Measurements from ENCODE around the gene USP10. TPM values are rescaled to one million over a fixed set of nuclear protein-coding genes. Genes with fewer than 3 reads are reported as not detected.
A peak's percentile ranks its signal among the peaks of the same experiment; 100 is the strongest.

The USP10 gene
- total and polyA plus RNA-seq, 9 donors = 30.6 to 73.4 (median 57.3) TPM

DNA sequence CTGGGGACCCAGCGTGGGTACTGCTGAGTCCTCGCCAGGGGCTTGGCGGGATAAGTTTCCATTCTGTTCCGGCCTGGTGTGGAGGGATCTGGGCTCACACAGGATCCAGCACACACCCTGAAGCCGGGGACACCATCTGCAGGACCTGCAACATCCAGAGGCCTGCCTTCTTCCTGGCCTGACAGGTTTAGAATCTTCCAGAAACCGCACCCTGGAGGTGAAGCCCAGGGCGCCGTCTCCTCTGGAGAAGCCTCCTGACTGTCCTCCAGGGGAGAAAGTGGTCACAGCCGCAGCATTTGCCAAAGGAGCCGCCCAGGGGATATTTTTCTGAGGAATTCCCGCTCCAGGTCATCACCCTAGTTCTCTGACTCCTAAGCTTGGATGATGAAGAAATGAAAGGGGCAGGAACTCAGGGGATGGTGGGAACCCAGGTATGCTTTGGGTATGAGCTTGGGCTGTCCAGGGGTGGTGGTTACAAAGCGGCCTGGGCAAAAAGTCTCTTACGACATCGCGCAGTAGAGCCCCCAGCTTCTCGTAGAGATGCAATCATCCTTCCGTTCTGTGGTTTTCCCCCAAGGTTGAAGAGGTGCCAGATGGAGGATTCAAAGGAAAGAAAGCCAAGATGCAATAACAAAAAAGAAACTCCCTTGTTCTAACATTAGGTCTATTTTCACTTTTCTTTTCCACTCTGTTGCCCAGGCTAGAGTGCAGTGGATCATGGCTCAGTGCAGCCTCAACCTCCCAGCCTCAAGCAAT lies 110.9 kb downstream of the USP10 start:
- no peaks in the 10 kb centered on the region for H3K9me3 ChIP-seq (replicated peaks; ENCODE audit: control insufficient read depth, low read depth, low read length)
- peaks cover 20% of the 10 kb centered on the region for H3K4me1 ChIP-seq (ENCODE audit: control insufficient read depth, insufficient read depth, low read length)
- H3K27ac ChIP-seq (ENCODE audit: low read length) = no peak overlapping the region
- H3K4me3 ChIP-seq (ENCODE audit: low read length) = no peak overlapping the region
- no peaks in the 10 kb centered on the region for H3K36me3 ChIP-seq (ENCODE audit: control insufficient read depth, insufficient read depth, low read length)
- 66% methylated on average over 13 of the region's 17 CpGs for WGBS (ENCODE audit: insufficient coverage)
- H3K27me3 ChIP-seq (ENCODE audit: control insufficient read depth, insufficient read depth, low read length) = peaks cover 26% of the 10 kb centered on the region
- DNase-seq = peak; percentile 79

DNA sequence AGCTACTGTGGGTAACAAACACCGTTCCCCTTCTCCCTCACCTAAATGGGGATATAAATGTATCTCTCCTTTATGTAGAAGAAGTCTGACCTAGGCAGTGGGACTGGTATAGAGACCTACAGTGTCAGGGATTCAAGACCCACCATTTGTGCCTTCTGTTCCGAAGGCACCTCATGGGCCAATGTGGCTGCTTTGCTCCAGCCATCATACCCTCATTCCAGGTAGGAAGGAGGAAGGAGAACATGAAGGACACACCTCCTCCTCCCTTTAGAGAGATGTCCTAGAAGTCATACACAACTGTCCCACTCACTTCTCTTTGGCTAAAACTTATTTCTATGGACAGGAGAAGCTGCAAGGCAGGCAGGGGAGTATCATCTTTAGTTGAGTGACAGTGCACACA lies 111.7 kb downstream of the USP10 start:
- Histone ChIP-seq H3K4me3 (ENCODE audit: low read length) (no peak overlapping the region), H3K4me1 (ENCODE audit: control insufficient read depth, insufficient read depth, low read length) (peaks cover 18% of the 10 kb centered on the region), H3K27me3 (ENCODE audit: control insufficient read depth, insufficient read depth, low read length) (peaks cover 26% of the 10 kb centered on the region), H3K9me3 (replicated peaks; ENCODE audit: control insufficient read depth, low read depth, low read length) (no peaks in the 10 kb centered on the region), H3K36me3 (ENCODE audit: control insufficient read depth, insufficient read depth, low read length) (no peaks in the 10 kb centered on the region), H3K27ac (ENCODE audit: low read length) (no peak overlapping the region)
- no peak for DNase-seq
- WGBS (ENCODE audit: insufficient coverage) = no CpG with 5 or more reads among the region's 2 CpGs

DNA sequence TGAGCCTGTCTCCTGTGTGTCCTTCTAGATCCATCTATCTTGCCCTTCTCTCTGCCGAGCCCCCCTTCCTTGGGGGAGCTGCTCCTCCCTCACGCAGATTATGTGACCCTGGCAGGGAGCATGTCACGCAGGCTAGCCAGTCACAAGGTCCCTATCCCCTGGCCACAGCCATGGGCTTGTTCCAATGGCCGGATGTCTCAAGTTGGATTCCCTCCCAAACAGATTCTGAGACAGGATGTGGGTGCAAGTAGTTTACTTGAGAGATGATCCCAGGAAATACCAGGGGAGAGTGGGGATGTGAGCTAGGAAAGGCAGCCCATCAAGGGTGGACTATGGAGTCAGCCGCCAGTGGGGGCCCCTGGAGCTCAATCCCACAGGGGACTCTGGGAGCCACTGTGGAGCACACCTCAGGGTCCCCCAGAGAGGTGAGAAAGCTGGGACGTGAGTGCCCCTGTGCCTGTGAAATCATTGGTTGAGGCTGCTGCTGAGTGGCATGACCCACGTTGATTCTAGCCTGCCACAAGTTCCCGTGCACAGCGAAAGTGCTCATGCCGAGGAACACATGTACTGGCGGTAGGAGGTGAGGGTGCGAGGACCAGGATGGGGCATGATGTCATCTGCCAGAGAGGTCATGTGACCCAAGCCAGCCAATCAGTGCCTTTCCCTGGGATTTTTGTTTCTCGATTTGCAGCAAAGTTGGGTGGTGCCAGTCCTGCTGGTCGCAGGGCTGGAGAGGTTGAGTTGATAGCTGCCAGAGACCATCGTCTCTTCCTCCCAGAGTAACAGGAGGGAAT lies 113.5 kb downstream of the USP10 start:
- 78% methylated on average over 12 of the region's 15 CpGs for WGBS (ENCODE audit: insufficient coverage)
- H3K27ac ChIP-seq (ENCODE audit: low read length) = no peak overlapping the region
- no peak overlapping the region for H3K4me3 ChIP-seq (ENCODE audit: low read length)
- H3K4me1 ChIP-seq (ENCODE audit: control insufficient read depth, insufficient read depth, low read length) = peaks cover 14% of the 10 kb centered on the region
- peaks cover 27% of the 10 kb centered on the region for H3K27me3 ChIP-seq (ENCODE audit: control insufficient read depth, insufficient read depth, low read length)
- DNase-seq = no peak
- no peaks in the 10 kb centered on the region for H3K9me3 ChIP-seq (replicated peaks; ENCODE audit: control insufficient read depth, low read depth, low read length)
- H3K36me3 ChIP-seq (ENCODE audit: control insufficient read depth, insufficient read depth, low read length) = no peaks in the 10 kb centered on the region

DNA sequence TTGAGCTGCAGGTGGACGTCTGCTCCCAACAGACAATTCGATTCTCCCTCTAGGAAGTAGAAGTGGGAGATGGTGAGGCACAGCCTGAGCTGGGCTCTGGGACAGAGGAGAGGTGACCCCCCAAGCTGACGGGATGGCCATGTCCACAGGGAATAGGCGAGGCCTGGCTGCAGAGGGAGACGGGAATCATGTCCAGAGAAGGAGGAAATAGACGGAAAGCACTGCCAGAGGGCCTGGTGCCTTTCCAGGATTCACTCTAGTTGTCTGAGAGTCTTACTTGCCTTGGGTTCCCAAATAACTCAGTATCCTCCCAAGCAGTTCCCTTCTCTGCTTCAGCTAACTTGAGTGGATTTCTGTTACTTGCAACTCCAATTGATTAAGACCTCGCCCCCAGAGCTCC lies 115.7 kb downstream of the USP10 start:
- H3K36me3 ChIP-seq (ENCODE audit: control insufficient read depth, insufficient read depth, low read length) = no peaks in the 10 kb centered on the region
- DNase-seq = peak; percentile 55
- peaks cover 43% of the 10 kb centered on the region for H3K27me3 ChIP-seq (ENCODE audit: control insufficient read depth, insufficient read depth, low read length)
- peaks cover 27% of the 10 kb centered on the region for H3K4me1 ChIP-seq (ENCODE audit: control insufficient read depth, insufficient read depth, low read length)
- H3K4me3 ChIP-seq (ENCODE audit: low read length) = no peak overlapping the region
- 38% methylated on average over 4 of the region's 7 CpGs for WGBS (ENCODE audit: insufficient coverage)
- no peak overlapping the region for H3K27ac ChIP-seq (ENCODE audit: low read length)
- H3K9me3 ChIP-seq (replicated peaks; ENCODE audit: control insufficient read depth, low read depth, low read length) = no peaks in the 10 kb centered on the region

DNA sequence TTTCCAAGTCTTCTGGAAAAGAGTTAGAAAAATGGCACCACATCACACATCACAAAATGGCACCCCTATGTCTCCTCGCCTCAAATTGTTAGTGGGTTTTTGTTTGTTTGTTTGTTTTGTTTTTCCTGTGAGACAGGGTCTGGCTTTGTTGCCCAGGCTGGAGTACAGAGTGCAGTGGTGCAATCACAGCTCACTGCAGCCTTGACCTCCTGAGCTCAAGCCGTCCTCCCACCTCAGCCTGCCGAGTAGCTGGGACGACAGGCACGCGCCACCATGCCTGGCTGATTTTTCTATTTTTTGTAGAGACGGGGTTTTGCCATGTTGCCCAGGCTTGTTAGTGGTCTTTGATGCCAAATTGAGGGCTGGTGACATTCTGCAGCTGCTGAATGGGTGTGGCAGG lies 116.2 kb downstream of the USP10 start:
- Histone ChIP-seq H3K4me1 (ENCODE audit: control insufficient read depth, insufficient read depth, low read length) (peaks cover 29% of the 10 kb centered on the region), H3K36me3 (ENCODE audit: control insufficient read depth, insufficient read depth, low read length) (no peaks in the 10 kb centered on the region), H3K27me3 (ENCODE audit: control insufficient read depth, insufficient read depth, low read length) (peaks cover 45% of the 10 kb centered on the region), H3K4me3 (ENCODE audit: low read length) (no peak overlapping the region), H3K9me3 (replicated peaks; ENCODE audit: control insufficient read depth, low read depth, low read length) (no peaks in the 10 kb centered on the region), H3K27ac (ENCODE audit: low read length) (no peak overlapping the region)
- WGBS (ENCODE audit: insufficient coverage) = 97% methylated on average over 5 of the region's 7 CpGs
- DNase-seq = no peak

DNA sequence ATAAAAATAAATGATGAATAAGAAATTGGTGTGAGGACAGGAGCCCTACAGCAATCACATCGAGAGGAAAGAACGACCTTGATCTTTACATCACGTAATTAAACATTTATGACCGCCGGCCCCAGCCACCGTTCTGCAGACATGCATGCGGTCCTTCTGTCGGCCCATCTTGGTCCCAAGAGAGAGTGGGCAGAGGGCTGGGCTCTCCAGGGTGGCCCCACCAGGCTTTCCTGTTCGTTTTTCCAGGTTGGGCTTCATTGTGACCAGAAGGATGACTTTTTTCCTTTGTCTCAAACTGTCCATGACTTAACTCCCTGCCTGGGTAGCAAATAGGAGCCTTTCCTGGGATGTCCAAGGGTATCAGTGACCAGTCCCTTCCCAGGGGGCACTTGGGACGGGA lies 116.7 kb downstream of the USP10 start:
- peaks cover 49% of the 10 kb centered on the region for H3K27me3 ChIP-seq (ENCODE audit: control insufficient read depth, insufficient read depth, low read length)
- 63% methylated on average over 9 of the region's 10 CpGs for WGBS (ENCODE audit: insufficient coverage)
- no peak overlapping the region for H3K27ac ChIP-seq (ENCODE audit: low read length)
- DNase-seq = no peak
- H3K36me3 ChIP-seq (ENCODE audit: control insufficient read depth, insufficient read depth, low read length) = no peaks in the 10 kb centered on the region
- no peak overlapping the region for H3K4me3 ChIP-seq (ENCODE audit: low read length)
- no peaks in the 10 kb centered on the region for H3K9me3 ChIP-seq (replicated peaks; ENCODE audit: control insufficient read depth, low read depth, low read length)
- peaks cover 30% of the 10 kb centered on the region for H3K4me1 ChIP-seq (ENCODE audit: control insufficient read depth, insufficient read depth, low read length)

DNA sequence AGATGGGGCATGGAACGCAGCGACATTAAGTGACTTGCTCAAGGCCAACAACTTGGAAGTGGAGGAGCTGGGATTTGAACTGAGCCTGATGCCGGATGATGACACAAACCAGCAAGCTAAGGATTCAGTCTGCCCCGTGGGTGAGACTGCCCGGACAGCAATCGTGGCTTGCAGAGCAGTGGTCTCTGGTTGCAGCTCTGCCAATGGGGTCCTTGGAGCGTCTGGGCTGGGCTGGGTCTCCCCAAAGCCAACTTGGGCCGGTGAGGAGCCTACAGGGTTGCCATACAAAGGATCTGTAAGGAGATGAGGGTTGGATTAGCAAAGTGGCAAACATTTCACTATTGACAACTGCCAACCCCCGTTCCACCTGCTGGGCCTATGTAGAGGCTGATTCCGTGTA lies 117.4 kb downstream of the USP10 start:
- H3K27me3 ChIP-seq (ENCODE audit: control insufficient read depth, insufficient read depth, low read length) = peaks cover 49% of the 10 kb centered on the region
- H3K27ac ChIP-seq (ENCODE audit: low read length) = no peak overlapping the region
- no peak overlapping the region for H3K4me3 ChIP-seq (ENCODE audit: low read length)
- H3K36me3 ChIP-seq (ENCODE audit: control insufficient read depth, insufficient read depth, low read length) = no peaks in the 10 kb centered on the region
- no peaks in the 10 kb centered on the region for H3K9me3 ChIP-seq (replicated peaks; ENCODE audit: control insufficient read depth, low read depth, low read length)
- no peak for DNase-seq
- 83% methylated on average over 5 of the region's 10 CpGs for WGBS (ENCODE audit: insufficient coverage)
- peaks cover 30% of the 10 kb centered on the region for H3K4me1 ChIP-seq (ENCODE audit: control insufficient read depth, insufficient read depth, low read length)

DNA sequence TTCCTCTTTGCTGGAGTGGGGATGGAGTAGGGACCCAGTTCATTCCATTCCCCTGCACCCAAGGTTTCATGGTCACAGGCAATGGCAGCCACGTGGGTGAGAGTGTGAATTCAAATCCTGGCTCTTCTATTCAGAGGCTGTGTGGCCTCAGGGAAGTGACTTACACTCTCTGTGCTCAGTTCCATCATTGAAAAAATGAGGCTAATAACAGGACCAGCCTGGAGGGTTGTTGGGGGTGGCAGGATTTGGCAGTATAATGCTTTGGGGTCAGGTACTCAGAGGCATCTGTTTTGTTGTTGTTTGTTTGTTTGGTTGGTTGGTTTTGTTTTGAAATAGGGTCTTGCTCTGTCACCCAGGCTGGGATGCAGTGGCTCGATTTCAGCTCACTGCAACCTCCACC lies 117.8 kb downstream of the USP10 start:
- Histone ChIP-seq H3K27me3 (ENCODE audit: control insufficient read depth, insufficient read depth, low read length) (peaks cover 47% of the 10 kb centered on the region), H3K36me3 (ENCODE audit: control insufficient read depth, insufficient read depth, low read length) (no peaks in the 10 kb centered on the region), H3K9me3 (replicated peaks; ENCODE audit: control insufficient read depth, low read depth, low read length) (no peaks in the 10 kb centered on the region), H3K4me3 (ENCODE audit: low read length) (no peak overlapping the region), H3K4me1 (ENCODE audit: control insufficient read depth, insufficient read depth, low read length) (peaks cover 30% of the 10 kb centered on the region), H3K27ac (ENCODE audit: low read length) (no peak overlapping the region)
- DNase-seq = no peak
- 69% methylated on average over 2 of the region's 2 CpGs for WGBS (ENCODE audit: insufficient coverage)

DNA sequence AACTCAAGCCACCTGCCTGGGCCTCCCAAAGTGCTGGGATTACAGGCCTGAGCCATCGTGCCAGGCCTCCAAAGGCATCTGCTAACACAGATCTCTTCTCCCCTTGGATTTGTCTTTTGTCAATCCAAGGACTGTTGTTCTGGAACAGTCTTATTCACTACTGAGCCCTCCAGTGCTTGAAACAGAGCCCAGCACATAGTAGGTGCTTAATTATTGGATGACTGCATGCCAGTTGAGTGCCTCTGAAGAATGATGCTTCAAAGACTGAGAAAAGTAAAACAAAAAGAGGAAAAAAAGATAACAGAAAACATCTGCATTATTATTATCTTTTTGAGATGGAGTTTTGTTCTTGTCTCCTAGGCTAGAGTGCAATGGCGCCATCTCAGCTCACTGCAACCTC lies 118.3 kb downstream of the USP10 start:
- DNase-seq = no peak
- Histone ChIP-seq H3K9me3 (replicated peaks; ENCODE audit: control insufficient read depth, low read depth, low read length) (no peaks in the 10 kb centered on the region), H3K4me1 (ENCODE audit: control insufficient read depth, insufficient read depth, low read length) (peaks cover 30% of the 10 kb centered on the region), H3K36me3 (ENCODE audit: control insufficient read depth, insufficient read depth, low read length) (no peaks in the 10 kb centered on the region), H3K27me3 (ENCODE audit: control insufficient read depth, insufficient read depth, low read length) (peaks cover 42% of the 10 kb centered on the region), H3K4me3 (ENCODE audit: low read length) (no peak overlapping the region), H3K27ac (ENCODE audit: low read length) (no peak overlapping the region)
- WGBS (ENCODE audit: insufficient coverage) = 71% methylated on average over 1 of the region's 2 CpGs

DNA sequence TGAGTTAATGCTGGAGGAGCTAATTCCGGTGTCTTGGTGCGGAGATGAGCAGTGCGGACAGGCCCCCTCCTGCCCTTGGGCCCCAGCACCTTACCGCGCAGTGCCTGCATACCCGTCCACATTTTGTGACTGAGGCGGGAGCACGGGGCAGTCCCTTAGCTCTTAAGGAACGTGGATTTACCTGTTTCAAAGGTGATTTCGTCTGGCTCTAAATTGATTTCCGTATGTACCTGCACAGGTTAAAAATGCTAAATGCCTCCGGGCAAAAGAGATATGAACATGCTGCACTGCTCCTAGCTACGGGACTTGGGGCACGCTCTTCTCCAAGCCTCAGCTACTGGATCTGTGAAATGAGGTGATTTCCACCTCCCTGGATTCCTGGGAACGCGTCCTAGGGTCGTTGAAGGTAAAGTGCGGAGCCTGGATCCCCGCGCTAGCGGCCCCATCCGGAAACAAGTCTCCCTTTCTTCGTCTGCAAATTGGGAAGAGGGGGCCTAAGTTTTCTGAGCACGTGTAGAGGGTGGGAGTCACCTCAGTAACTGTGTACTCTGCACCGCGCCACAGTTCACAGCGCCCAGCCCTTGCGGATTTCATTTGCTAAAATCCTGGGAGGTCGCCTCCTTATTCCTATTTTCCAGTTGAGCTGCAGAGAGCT lies 119.3 kb downstream of the USP10 start:
- WGBS (ENCODE audit: insufficient coverage) = 71% methylated on average over 19 of the region's 29 CpGs
- H3K4me1 ChIP-seq (ENCODE audit: control insufficient read depth, insufficient read depth, low read length) = peaks cover 30% of the 10 kb centered on the region
- H3K36me3 ChIP-seq (ENCODE audit: control insufficient read depth, insufficient read depth, low read length) = no peaks in the 10 kb centered on the region
- no peaks in the 10 kb centered on the region for H3K9me3 ChIP-seq (replicated peaks; ENCODE audit: control insufficient read depth, low read depth, low read length)
- peaks cover 35% of the 10 kb centered on the region for H3K27me3 ChIP-seq (ENCODE audit: control insufficient read depth, insufficient read depth, low read length)
- H3K27ac ChIP-seq (ENCODE audit: low read length) = no peak overlapping the region
- H3K4me3 ChIP-seq (ENCODE audit: low read length) = no peak overlapping the region
- no peak for DNase-seq

All from muscle of leg (tissue), 11 donors.